Left lung (tissue), 10 donors: ENCODE measurements around the gene HIVEP3. TPM values are rescaled to one million over a fixed set of nuclear protein-coding genes. Genes with fewer than 3 reads are reported as not detected.

ENCODE experiments used
- ATAC-seq: fragments of 200-7000 bp; cut with Tn5 transposase; one replicate; pipeline ENCODE4 v1.9.1; 2020; ENCODE audit warnings: moderate library complexity
- DNase-seq, 4 donors: peaks; one replicate each; pipeline ENCODE4 v3.0.0-alpha.2; 2013 to 2020
- H3K27ac ChIP-seq, 2 donors: fragments of 200-600 bp; sonication (generic) in 1 of 2; one replicate each; pipeline versions ENCODE4 v1.5.0 to v1.8.0; 2020 to 2021
- H3K27me3 ChIP-seq, 2 donors: fragments of 200-600 bp; sonication (generic) in 1 of 2; one replicate each; pipeline versions ENCODE4 v1.5.0 to v1.8.0; 2020 to 2021
- H3K36me3 ChIP-seq, 2 donors: fragments of 200-600 bp; sonication (generic) in 1 of 2; one replicate each; pipeline versions ENCODE4 v1.5.0 to v1.8.0; 2020 to 2021
- H3K4me1 ChIP-seq, 2 donors: fragments of 200-600 bp; one replicate each; pipeline ENCODE4 v1.8.0; 2021
- H3K4me3 ChIP-seq, 2 donors: fragments of 200-600 bp; sonication (generic) in 1 of 2; one replicate each; pipeline versions ENCODE4 v1.5.0 to v1.8.0; 2020 to 2021; ENCODE audit warnings: mild to moderate bottlenecking in 1 of 2
- H3K9me3 ChIP-seq, 2 donors: fragments of 200-600 bp; sonication (generic) in 1 of 2; one replicate each; pipeline versions ENCODE4 v1.5.0 to v1.8.0; 2020 to 2021
- CTCF ChIP-seq, 2 donors: fragments of 200-600 bp; sonication (generic) in 1 of 2; IDR thresholded peaks; one replicate each; pipeline versions ENCODE4 v1.5.0 to v1.8.0; 2021; ENCODE audit warnings: antibody characterized with exemption in 2 of 2
- intact Hi-C, 2 donors: fragments of 100-400 bp; cut with DNase I; formaldehyde crosslinking; loops; one replicate each; pipeline versions ENCODE4 v1.11.2 to v1.14.2; 2022
- polyA plus RNA-seq, 6 donors: library from polyadenylated mRNA; unstranded; fragments of 120-200 nt; gene quantifications; one replicate each; pipeline ENCODE4 v1.2.1, GENCODE V29; 2013; ENCODE audit not compliant: insufficient read length in 6 of 6
- total RNA-seq, 2 donors: library from RNA; stranded (reverse); fragmentation: NEBNext Ultra II Directional; extraction: Animal tissue kit (Norgen Biotek cat#: 25700); gene quantifications; one replicate each; pipeline ENCODE4 v1.2.1, GENCODE V29; 2021
- donor health status: DM: no; HTN: yes; CAD: no.
- donor health status: DM: no; HTN: no; CAD: no.

Gene HIVEP3
- total and polyA plus RNA-seq, 8 donors: 6.0 to 15.6 (median 7.4) TPM

GRCh38 chr1:41813226-41813625 lies 105.5 kb downstream of the HIVEP3 start:
- peaks cover 3 to 27% of the 10 kb centered on the region in 2 donors for H3K4me1 ChIP-seq
- ATAC-seq (no peak), DNase-seq (no peak)
- no peak for TF ChIP-seq CTCF (IDR thresholded peaks at IDR 0.05)
- H3K4me3 ChIP-seq: no peak overlapping the region
- H3K9me3 ChIP-seq: no peaks in the 10 kb centered on the region
- no peak overlapping the region for H3K27ac ChIP-seq
- intact Hi-C loops: no loop called here
- no peaks in the 10 kb centered on the region for H3K27me3 ChIP-seq
- H3K36me3 ChIP-seq: no peaks in the 10 kb centered on the region

GRCh38 chr1:41812453-41812852 lies 106.3 kb downstream of the HIVEP3 start:
- Histone ChIP-seq H3K36me3 (no peaks in the 10 kb centered on the region), H3K4me3 (no peak overlapping the region), H3K27me3 (no peaks in the 10 kb centered on the region), H3K27ac (no peak overlapping the region), H3K4me1 (peaks cover 3 to 27% of the 10 kb centered on the region in 2 donors), H3K9me3 (no peaks in the 10 kb centered on the region)
- intact Hi-C loops: no loop called here
- peak in 2 of 4 donors; percentile 86 to 90 for DNase-seq
- TF ChIP-seq CTCF (IDR thresholded peaks at IDR 0.05): no peak
- peak; percentile 50 for ATAC-seq

GRCh38 chr1:41812051-41812450 lies 106.7 kb downstream of the HIVEP3 start:
- Histone ChIP-seq H3K4me1 (peaks cover 3 to 27% of the 10 kb centered on the region in 2 donors), H3K27me3 (no peaks in the 10 kb centered on the region), H3K9me3 (no peaks in the 10 kb centered on the region), H3K27ac (no peak overlapping the region), H3K4me3 (no peak overlapping the region), H3K36me3 (no peaks in the 10 kb centered on the region)
- TF ChIP-seq CTCF (IDR thresholded peaks at IDR 0.05): peak; percentile 64 to 68
- ATAC-seq: peak; percentile 85
- DNase-seq: peak in 1 of 4 donors; percentile 51
- intact Hi-C loops: no loop called here

- H3K36me3 ChIP-seq: no peaks in the 10 kb centered on the region
- intact Hi-C loops: no loop called here
- TF ChIP-seq CTCF (IDR thresholded peaks at IDR 0.05): no peak
- H3K4me3 ChIP-seq: no peak overlapping the region
- ATAC-seq: peak; percentile 51
- no peaks in the 10 kb centered on the region for H3K9me3 ChIP-seq
- peak in 1 of 4 donors; percentile 83 for DNase-seq
- no peak overlapping the region for H3K27ac ChIP-seq
- H3K27me3 ChIP-seq: no peaks in the 10 kb centered on the region
- peaks cover 3 to 27% of the 10 kb centered on the region in 2 donors for H3K4me1 ChIP-seq
These were observed 107.5 kb downstream of the HIVEP3 start for GRCh38 chr1:41811051-41811795.

- H3K36me3 ChIP-seq: no peaks in the 10 kb centered on the region
- peaks cover 3 to 27% of the 10 kb centered on the region in 2 donors for H3K4me1 ChIP-seq
- ATAC-seq: peak; percentile 61
- TF ChIP-seq CTCF (IDR thresholded peaks at IDR 0.05): no peak
- intact Hi-C loops: no loop called here
- no peak overlapping the region for H3K4me3 ChIP-seq
- no peak overlapping the region for H3K27ac ChIP-seq
- DNase-seq: peak in 2 of 4 donors; percentile 61 to 69
- no peaks in the 10 kb centered on the region for H3K27me3 ChIP-seq
- H3K9me3 ChIP-seq: no peaks in the 10 kb centered on the region
These were observed 108.3 kb downstream of the HIVEP3 start for GRCh38 chr1:41810446-41810845.
